Stomach (tissue), 4 donors: ENCODE results near the gene RCE1.

Source experiments
- CTCF ChIP-seq, 7 experiments: fragments of 450-650 bp in 4 of 7; fragments of 200-600 bp in 3 of 7; sonication (generic) in 3 of 7; IDR thresholded peaks; one replicate each; pipeline ENCODE4 v1.5.1; 2016 to 2019; ENCODE audit warnings: antibody characterized with exemption in 7 of 7, control low read depth in 2 of 7, mild to moderate bottlenecking in 1 of 7
- EP300 ChIP-seq: sonication (generic); formaldehyde crosslinking; IDR thresholded peaks from one replicate; pipeline ENCODE4 v1.6.1; 2017; ENCODE audit warnings: antibody characterized with exemption
- POLR2AphosphoS5 ChIP-seq, 3 donors: sonication (generic); formaldehyde crosslinking; IDR thresholded peaks; one replicate each; pipeline ENCODE4 v1.6.1; 2016; ENCODE audit warnings: antibody characterized with exemption in 3 of 3

GRCh38 chr11:66848671-66849500, 5.6 kb downstream of the RCE1 start:
- no peak for TF ChIP-seq CTCF (IDR thresholded peaks at IDR 0.05)
- no peak for TF ChIP-seq EP300
- no peak for TF ChIP-seq POLR2AphosphoS5 (IDR thresholded peaks at IDR 0.05)
